Measurements from ENCODE around the gene ZNF555. TPM values are rescaled to one million over a fixed set of nuclear protein-coding genes. Genes with fewer than 3 reads are reported as not detected.

Gene ZNF555
- total RNA-seq, 1 donor from 2014 or later: 8.4 TPM

DNA sequence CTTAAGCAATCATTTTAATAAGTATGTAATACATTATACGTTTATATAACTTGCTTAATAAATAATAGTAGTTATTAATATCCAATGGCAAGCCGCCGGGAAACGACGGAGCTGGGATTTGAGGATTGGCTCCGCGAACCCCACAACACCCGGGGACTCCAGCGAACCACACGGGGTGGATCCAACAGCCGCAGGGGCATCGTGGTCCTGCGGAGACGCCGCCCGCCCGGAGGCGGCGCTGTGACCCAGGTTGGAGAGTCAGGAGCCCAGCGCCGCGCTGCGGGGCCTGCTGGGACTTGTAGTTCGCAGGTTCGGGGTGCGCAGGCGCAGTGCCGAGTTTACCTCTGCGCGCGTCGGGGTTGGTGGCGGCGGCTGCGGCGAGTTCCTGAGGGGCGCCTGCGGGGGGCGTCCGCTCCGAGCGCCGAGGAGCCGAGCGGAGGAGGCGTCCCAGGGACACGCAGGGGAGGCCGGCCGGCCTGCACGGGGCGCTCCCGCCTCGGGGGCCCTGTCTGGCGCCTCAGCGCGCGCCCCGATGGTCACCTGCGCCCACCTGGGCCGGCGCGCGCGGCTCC, 21.6 kb upstream of the ZNF555 start, which contains the start of gene ZNF554:
Gene ZNF554 (plus strand): TSS at position 329 of the 572 bp plus-strand sequence. CDS start 204 bp downstream, at position 533.
- peaks cover 4% of the 10 kb centered on the region for H3K36me3 Mint-ChIP-seq (ENCODE audit: unreplicated experiment)
- peak within 1 kb of the TSS; percentile 91 for H3K4me3 Mint-ChIP-seq (ENCODE audit: unreplicated experiment)
- no peaks in the 10 kb centered on the region for H3K27me3 Mint-ChIP-seq (ENCODE audit: unreplicated experiment)
- peak; percentile 99 for DNase-seq
- peaks cover 8% of the 10 kb centered on the region for H3K9me3 Mint-ChIP-seq (ENCODE audit: unreplicated experiment)
- no peak within 1 kb of the TSS for H3K27ac Mint-ChIP-seq (ENCODE audit: unreplicated experiment)
- TF ChIP-seq, protein P1, sequence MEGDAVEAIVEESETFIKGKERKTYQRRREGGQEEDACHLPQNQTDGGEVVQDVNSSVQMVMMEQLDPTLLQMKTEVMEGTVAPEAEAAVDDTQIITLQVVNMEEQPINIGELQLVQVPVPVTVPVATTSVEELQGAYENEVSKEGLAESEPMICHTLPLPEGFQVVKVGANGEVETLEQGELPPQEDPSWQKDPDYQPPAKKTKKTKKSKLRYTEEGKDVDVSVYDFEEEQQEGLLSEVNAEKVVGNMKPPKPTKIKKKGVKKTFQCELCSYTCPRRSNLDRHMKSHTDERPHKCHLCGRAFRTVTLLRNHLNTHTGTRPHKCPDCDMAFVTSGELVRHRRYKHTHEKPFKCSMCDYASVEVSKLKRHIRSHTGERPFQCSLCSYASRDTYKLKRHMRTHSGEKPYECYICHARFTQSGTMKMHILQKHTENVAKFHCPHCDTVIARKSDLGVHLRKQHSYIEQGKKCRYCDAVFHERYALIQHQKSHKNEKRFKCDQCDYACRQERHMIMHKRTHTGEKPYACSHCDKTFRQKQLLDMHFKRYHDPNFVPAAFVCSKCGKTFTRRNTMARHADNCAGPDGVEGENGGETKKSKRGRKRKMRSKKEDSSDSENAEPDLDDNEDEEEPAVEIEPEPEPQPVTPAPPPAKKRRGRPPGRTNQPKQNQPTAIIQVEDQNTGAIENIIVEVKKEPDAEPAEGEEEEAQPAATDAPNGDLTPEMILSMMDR (IDR thresholded peaks at IDR 0.05; ENCODE audit: partially characterized antibody, unreplicated experiment): peak; percentile 92
- H3K4me1 Mint-ChIP-seq (ENCODE audit: low read depth, unreplicated experiment): no peaks in the 10 kb centered on the region

DNA sequence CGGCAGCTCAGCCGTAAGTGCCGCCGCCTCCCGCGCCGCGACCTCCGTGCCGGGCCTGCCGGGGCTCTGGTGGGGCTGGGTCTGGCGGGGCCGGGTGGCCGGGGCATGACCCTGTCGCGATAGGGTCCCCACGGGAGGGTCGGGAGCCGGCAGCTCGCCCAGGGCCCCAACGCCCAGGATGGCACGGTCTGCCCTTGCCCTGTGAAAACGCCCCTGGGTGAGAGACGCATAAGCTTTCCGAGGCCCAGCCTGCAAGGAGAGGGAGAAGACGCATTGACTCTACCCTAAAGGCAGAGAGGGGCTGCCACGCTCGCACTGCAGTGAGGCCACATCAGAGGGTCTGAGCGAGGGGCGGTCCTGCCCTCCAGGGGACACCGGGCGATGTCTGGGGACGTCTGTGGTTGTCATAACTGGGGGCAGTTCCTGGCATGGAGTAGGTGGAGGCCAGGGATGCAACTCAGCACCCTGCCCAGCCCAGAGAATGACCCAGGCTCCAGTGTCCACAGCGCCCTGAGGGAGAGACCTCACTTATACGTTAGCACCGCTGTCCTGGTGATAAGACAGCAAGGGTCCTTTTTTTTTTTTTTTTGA, 21.1 kb upstream of the ZNF555 start:
- peak overlapping the region; percentile 91 for H3K4me3 Mint-ChIP-seq (ENCODE audit: unreplicated experiment)
- TF ChIP-seq, protein P1 (IDR thresholded peaks at IDR 0.05; ENCODE audit: partially characterized antibody, unreplicated experiment): no peak
- peaks cover 6% of the 10 kb centered on the region for H3K36me3 Mint-ChIP-seq (ENCODE audit: unreplicated experiment)
- no peak overlapping the region for H3K27ac Mint-ChIP-seq (ENCODE audit: unreplicated experiment)
- no peaks in the 10 kb centered on the region for H3K4me1 Mint-ChIP-seq (ENCODE audit: low read depth, unreplicated experiment)
- H3K9me3 Mint-ChIP-seq (ENCODE audit: unreplicated experiment): peaks cover 8% of the 10 kb centered on the region
- H3K27me3 Mint-ChIP-seq (ENCODE audit: unreplicated experiment): no peaks in the 10 kb centered on the region
- peak; percentile 49 for DNase-seq

DNA sequence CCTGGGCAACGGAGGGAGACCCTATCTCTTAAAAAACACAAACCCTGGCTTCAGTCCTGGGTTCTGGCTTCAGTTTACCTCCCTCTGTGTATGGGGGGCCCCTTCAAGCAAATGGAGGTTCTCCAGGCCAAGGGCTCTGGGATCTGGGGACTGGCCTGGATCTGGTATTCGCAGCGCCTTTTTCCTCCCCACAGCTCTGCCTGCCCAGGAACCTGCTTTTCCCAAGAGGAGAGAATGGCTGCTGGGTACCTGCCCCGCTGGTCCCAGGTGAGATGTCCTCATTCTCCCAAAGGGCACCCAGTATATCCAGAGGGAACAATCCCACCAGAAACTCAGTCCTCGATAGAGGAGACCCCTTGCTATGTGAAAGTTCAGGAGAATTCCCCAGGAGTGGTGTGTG, 18.4 kb upstream of the ZNF555 start:
- Mint-ChIP-seq H3K36me3 (ENCODE audit: unreplicated experiment) (peaks cover 20% of the 10 kb centered on the region), H3K4me1 (ENCODE audit: low read depth, unreplicated experiment) (no peaks in the 10 kb centered on the region), H3K9me3 (ENCODE audit: unreplicated experiment) (peaks cover 11% of the 10 kb centered on the region), H3K27ac (ENCODE audit: unreplicated experiment) (no peak overlapping the region), H3K4me3 (ENCODE audit: unreplicated experiment) (no peak overlapping the region), H3K27me3 (ENCODE audit: unreplicated experiment) (no peaks in the 10 kb centered on the region)
- DNase-seq: no peak
- TF ChIP-seq, protein P1 (IDR thresholded peaks at IDR 0.05; ENCODE audit: partially characterized antibody, unreplicated experiment): no peak

DNA sequence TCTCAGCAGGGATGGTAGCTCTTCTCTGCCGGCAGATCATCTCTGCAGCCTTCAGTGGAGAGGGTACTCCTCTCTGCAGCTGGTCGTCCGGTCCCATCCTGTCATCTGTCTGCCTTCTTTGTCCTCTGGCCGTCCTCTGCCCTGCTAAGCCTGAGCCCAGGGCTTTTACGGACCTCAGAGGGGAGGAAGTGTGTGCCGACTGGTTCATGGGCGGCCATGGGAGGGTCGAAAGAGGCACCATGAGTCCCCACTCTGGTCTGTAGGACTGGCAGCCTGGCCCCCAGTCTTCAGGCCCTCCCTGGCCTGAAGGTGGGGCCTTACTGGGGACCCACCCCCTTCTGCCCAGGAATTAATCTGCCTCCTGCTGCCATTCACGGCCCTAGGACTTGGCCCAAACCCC, 17.6 kb upstream of the ZNF555 start:
- Mint-ChIP-seq H3K9me3 (ENCODE audit: unreplicated experiment) (peaks cover 11% of the 10 kb centered on the region), H3K36me3 (ENCODE audit: unreplicated experiment) (peaks cover 25% of the 10 kb centered on the region), H3K27me3 (ENCODE audit: unreplicated experiment) (no peaks in the 10 kb centered on the region), H3K27ac (ENCODE audit: unreplicated experiment) (no peak overlapping the region), H3K4me1 (ENCODE audit: low read depth, unreplicated experiment) (no peaks in the 10 kb centered on the region), H3K4me3 (ENCODE audit: unreplicated experiment) (no peak overlapping the region)
- TF ChIP-seq, protein P1 (IDR thresholded peaks at IDR 0.05; ENCODE audit: partially characterized antibody, unreplicated experiment): no peak
- DNase-seq: no peak

DNA sequence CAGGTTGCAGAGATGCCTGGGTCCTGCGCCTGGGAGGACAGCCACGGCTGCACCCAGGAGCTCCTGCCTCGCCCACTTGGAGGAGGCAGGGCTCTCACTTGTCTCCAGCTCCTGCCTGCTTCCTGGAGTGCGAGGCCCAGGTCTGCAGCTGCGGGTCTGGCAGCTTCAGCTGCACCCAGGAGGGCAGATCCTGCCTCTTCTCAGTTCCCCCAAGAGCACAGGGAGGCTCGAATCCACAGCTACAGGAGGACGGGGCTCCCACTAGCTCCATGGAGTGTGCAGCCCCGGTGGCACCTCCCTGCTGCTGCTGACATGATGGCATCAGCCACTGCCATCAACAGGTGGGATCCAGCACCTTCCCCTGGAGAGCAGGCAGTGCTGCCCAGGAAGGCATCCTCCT, 17.1 kb upstream of the ZNF555 start:
- H3K27me3 Mint-ChIP-seq (ENCODE audit: unreplicated experiment): no peaks in the 10 kb centered on the region
- H3K4me3 Mint-ChIP-seq (ENCODE audit: unreplicated experiment): no peak overlapping the region
- no peaks in the 10 kb centered on the region for H3K4me1 Mint-ChIP-seq (ENCODE audit: low read depth, unreplicated experiment)
- TF ChIP-seq, protein P1 (IDR thresholded peaks at IDR 0.05; ENCODE audit: partially characterized antibody, unreplicated experiment): no peak
- DNase-seq: no peak
- H3K27ac Mint-ChIP-seq (ENCODE audit: unreplicated experiment): no peak overlapping the region
- peaks cover 12% of the 10 kb centered on the region for H3K9me3 Mint-ChIP-seq (ENCODE audit: unreplicated experiment)
- peaks cover 27% of the 10 kb centered on the region for H3K36me3 Mint-ChIP-seq (ENCODE audit: unreplicated experiment)
